Panc1 (cell line): ENCODE results near the gene GFRA3.

ENCODE experiments used
- CTCF ChIP-seq: fragments of 450-650 bp; IDR thresholded peaks from 2 replicates; pipeline ENCODE4 v1.5.1; 2017; ENCODE audit warnings: mild to moderate bottlenecking
- POLR2AphosphoS5 ChIP-seq: IDR thresholded peaks from 2 replicates; pipeline ENCODE4 v1.6.1; 2012; ENCODE audit warnings: mild to moderate bottlenecking, low read depth, low read length, moderate library complexity
- REST ChIP-seq, 2 experiments: IDR thresholded peaks; 2 replicates each; pipeline ENCODE4 v1.6.1; 2011 to 2012; ENCODE audit warnings: low read depth in 2 of 2, control low read depth in 1 of 2, low read length in 1 of 2, mild to moderate bottlenecking in 1 of 2, moderate library complexity in 1 of 2; ENCODE audit not compliant: insufficient read depth in 1 of 2
- TCF7L2 ChIP-seq: IDR thresholded peaks from 2 replicates; pipeline ENCODE4 v1.6.1; 2011; ENCODE audit warnings: mild to moderate bottlenecking, low read depth, low read length, inconsistent platforms

- TF ChIP-seq CTCF, result no peak
- no peak for TF ChIP-seq REST (IDR thresholded peaks at IDR 0.05; ENCODE audit: insufficient read depth in 1 of 2, low read depth in 2 of 2, low read length in 1 of 2)
- no peak for TF ChIP-seq TCF7L2
- no peak for TF ChIP-seq POLR2AphosphoS5
These were observed 31.4 kb upstream of the GFRA3 start for GRCh38 chr5:138305797-138306196.
